NCI-H1930 (cell line): ENCODE measurements around the gene CCDC187.

Experiments
- DNase-seq, 2 experiments: peaks; one replicate each; lab custom pipeline; 2025; lab: John Stamatoyannopoulos, UW

The CCDC187 gene

GRCh38 chr9:136297016-136297691 is 6.7 kb downstream of the CCDC187 start:
- DNase-seq = no peak

GRCh38 chr9:136296434-136297015 is 7.4 kb downstream of the CCDC187 start:
- DNase-seq = no peak

- no peak for DNase-seq
Measured at GRCh38 chr9:136295542-136296433, 8.1 kb downstream of the CCDC187 start.

GRCh38 chr9:136295055-136295454 is 8.8 kb downstream of the CCDC187 start:
- DNase-seq = no peak

- DNase-seq = no peak
Measured at GRCh38 chr9:136294437-136294836, 9.5 kb downstream of the CCDC187 start.

- no peak for DNase-seq
Measured at GRCh38 chr9:136293476-136294077, 10.3 kb downstream of the CCDC187 start.

GRCh38 chr9:136292591-136293448 is 11.1 kb downstream of the CCDC187 start:
- DNase-seq = no peak

- DNase-seq = no peak
Measured at GRCh38 chr9:136292026-136292538, 11.8 kb downstream of the CCDC187 start.

- no peak for DNase-seq
Measured at GRCh38 chr9:136291306-136292025, 12.4 kb downstream of the CCDC187 start.

- DNase-seq = no peak
Measured at GRCh38 chr9:136290508-136291000, 13.3 kb downstream of the CCDC187 start.

GRCh38 chr9:136289651-136290507 is 14.0 kb downstream of the CCDC187 start:
- DNase-seq = no peak

- no peak for DNase-seq
Measured at GRCh38 chr9:136287960-136288753, 15.7 kb downstream of the CCDC187 start.

- DNase-seq = no peak
Measured at GRCh38 chr9:136286987-136287379, 16.9 kb downstream of the CCDC187 start.

GRCh38 chr9:136286359-136286986 is 17.4 kb downstream of the CCDC187 start:
- DNase-seq = no peak

- no peak for DNase-seq
Measured at GRCh38 chr9:136285501-136286358, 18.2 kb downstream of the CCDC187 start.

- no peak for DNase-seq
Measured at GRCh38 chr9:136284951-136285350, 18.9 kb downstream of the CCDC187 start.

GRCh38 chr9:136284311-136284710 is 19.6 kb downstream of the CCDC187 start:
- DNase-seq = no peak
